Endothelial cell of umbilical vein (primary cell): ENCODE measurements around the gene GGACT. TPM values are rescaled to one million over a fixed set of nuclear protein-coding genes. Genes with fewer than 3 reads are reported as not detected.
"Not testable (repeated sequence)": the region's sequence is repeated elsewhere in the genome, so short reads cannot be mapped to it uniquely, and the experiment has no call there.

Source experiments
- BruUV-seq: library from RNA; stranded (reverse); fragments of 400-500 nt; replicated peaks from 2 replicates; lab custom pipeline; 2021; lab: Mats Ljungman, UMichigan
- CTCF ChIA-PET: fragments of 300-600, 350-600 bp; sonication (Branson Sonifier 250); formaldehyde crosslinking; loops from one replicate; lab custom pipeline; 2021; ENCODE audit warnings: antibody characterized with exemption, inconsistent platforms; lab: Charles Lee
- POLR2A ChIA-PET: fragments of 300-600, 350-600 bp; sonication (Branson Sonifier 250); formaldehyde crosslinking; loops from one replicate; lab custom pipeline; 2021; ENCODE audit warnings: antibody characterized with exemption, inconsistent platforms; lab: Charles Lee
- DNase-seq: peaks from one replicate; pipeline ENCODE4 v3.0.0-alpha.2; 2011; ENCODE audit warnings: low read depth, low spot score
- FAIRE-seq: peaks from 2 replicates; lab custom pipeline; 2011; peaks lifted over from hg19 to GRCh38; lab: Jason Lieb, UNC
- H2AFZ ChIP-seq: 2 replicates; pipeline ENCODE4 v1.6.0; 2012; ENCODE audit warnings: low read depth, low read length, control low read depth, inconsistent platforms
- H3K27ac ChIP-seq: 2 replicates; pipeline ENCODE4 v1.5.1; 2011; ENCODE audit warnings: low read depth, mild to moderate bottlenecking, control low read depth, low read length, moderate library complexity; ENCODE audit not compliant: insufficient read depth
- H3K27me3 ChIP-seq, 2 experiments: 2 replicates each; pipeline versions ENCODE4 v1.6.0 to v1.6.1; 2011; ENCODE audit warnings: low read length in 2 of 2, mixed read lengths in 1 of 2; ENCODE audit not compliant: control insufficient read depth in 2 of 2, insufficient read depth in 2 of 2
- H3K36me3 ChIP-seq, 2 experiments: 2 replicates in 1 of 2; 3 replicates in 1 of 2; pipeline ENCODE4 v1.5.1; 2011; ENCODE audit warnings: low read length in 2 of 2, mild to moderate bottlenecking in 1 of 2, moderate library complexity in 1 of 2; ENCODE audit not compliant: control insufficient read depth in 2 of 2, insufficient read depth in 2 of 2; ENCODE audit errors: extremely low read depth in 1 of 2
- H3K4me1 ChIP-seq: 3 replicates; pipeline ENCODE4 v1.5.1; 2011; ENCODE audit warnings: mild to moderate bottlenecking, low read length; ENCODE audit not compliant: control insufficient read depth, insufficient read depth; ENCODE audit errors: extremely low read depth
- H3K4me2 ChIP-seq: 2 replicates; pipeline ENCODE4 v1.6.1; 2011; ENCODE audit warnings: low read length, control low read depth, mixed read lengths; ENCODE audit not compliant: insufficient read depth
- H3K4me3 ChIP-seq, 3 experiments: fragments of 200-600 bp in 1 of 3; sonication (generic), shearing (Covaris generic) in 1 of 3; replicated peaks in 1 of 3; 2 replicates each; pipeline ENCODE4 v1.5.1; 2011 to 2016; ENCODE audit warnings: control low read depth in 3 of 3, low read length in 3 of 3, mild to moderate bottlenecking in 2 of 3, inconsistent platforms in 1 of 3, low read depth in 1 of 3, moderate library complexity in 1 of 3; ENCODE audit not compliant: insufficient read depth in 1 of 3
- H3K79me2 ChIP-seq: 2 replicates; pipeline ENCODE4 v1.6.0; 2012; ENCODE audit warnings: low read length, inconsistent platforms; ENCODE audit not compliant: control insufficient read depth, insufficient read depth
- H3K9ac ChIP-seq: replicated peaks from 2 replicates; pipeline ENCODE3; 2011; ENCODE audit warnings: low read length, control low read depth; ENCODE audit not compliant: insufficient read depth; ENCODE audit errors: extremely low read depth
- H3K9me1 ChIP-seq: replicated peaks from 3 replicates; pipeline ENCODE4 v1.6.0; 2011; ENCODE audit warnings: mild to moderate bottlenecking, low read length; ENCODE audit not compliant: control insufficient read depth, insufficient read depth; ENCODE audit errors: extremely low read depth
- H3K9me3 ChIP-seq: replicated peaks from 2 replicates; pipeline ENCODE4 v1.5.1; 2012; ENCODE audit warnings: low read length, inconsistent platforms; ENCODE audit not compliant: control insufficient read depth, insufficient read depth
- H4K20me1 ChIP-seq: replicated peaks from 2 replicates; pipeline ENCODE3; 2011; ENCODE audit warnings: mild to moderate bottlenecking, low read length; ENCODE audit not compliant: control insufficient read depth, insufficient read depth; ENCODE audit errors: extremely low read depth
- EZH2 ChIP-seq: IDR thresholded peaks from 2 replicates; pipeline ENCODE4 v1.6.1; 2012; ENCODE audit warnings: borderline replicate concordance, low read depth, mild to moderate bottlenecking, moderate library complexity, low read length, inconsistent platforms; ENCODE audit not compliant: severe bottlenecking
- FOS ChIP-seq: IDR thresholded peaks from 2 replicates; pipeline ENCODE4 v1.6.1; 2011; ENCODE audit warnings: mild to moderate bottlenecking, low read length, moderate library complexity, borderline replicate concordance; ENCODE audit not compliant: insufficient read depth
- JUN ChIP-seq: IDR thresholded peaks from 2 replicates; pipeline ENCODE4 v1.6.1; 2011; ENCODE audit warnings: borderline replicate concordance, low read depth; ENCODE audit not compliant: insufficient read length, insufficient read depth
- POLR2A ChIP-seq: IDR thresholded peaks from 2 replicates; pipeline ENCODE4 v1.6.1; 2012; ENCODE audit warnings: low read depth, mild to moderate bottlenecking, control low read depth, low read length
- POLR2AphosphoS5 ChIP-seq: IDR thresholded peaks from 2 replicates; pipeline ENCODE4 v1.6.1; 2012; ENCODE audit warnings: low read depth, mild to moderate bottlenecking, control low read depth, low read length, moderate library complexity; ENCODE audit not compliant: insufficient read depth
- dilution Hi-C: fragments of 300-500 bp; cut with MboI; formaldehyde crosslinking; loops from one replicate; pipeline ENCODE4 v1.15.0; 2019; ENCODE audit warnings: low sequenced_read_pairs; ENCODE audit not compliant: extremely low pct_ligation_motif_present
- intact Hi-C: fragments of 100-400 bp; cut with micrococcal nuclease; formaldehyde crosslinking; loops from one replicate; pipeline ENCODE4 v1.10.0; 2022
- polyA plus RNA-seq, 4 experiments: library from polyadenylated mRNA; depleted of rRNA in 3 of 4; stranded (reverse) in 3 of 4; unstranded in 1 of 4; fragments of >200 nt; gene quantifications; 2 replicates each; pipeline versions ENCODE4 v1.2.1 to v1.2.3, GENCODE V29; 2011 to 2012; ENCODE audit warnings: missing spikeins in 1 of 4
- total RNA-seq: library from RNA; stranded (reverse); gene quantifications from 2 replicates; pipeline ENCODE4 v1.2.3, GENCODE V29; 2021

GGACT gene
- total and polyA plus RNA-seq, 2 donors (not counting 3 experiments of a cell fraction or from before 2014, with no cell fraction given): 2.5 to 6.5 TPM

- CTCF ChIA-PET: interaction anchor here (0.8 to 1.4 kb wide), 2 partner anchors 11 to 290 kb away, joined by 3 to 5 read pairs; no protein-coding TSS in a partner anchor
- DNase-seq: no peak
Measured at GRCh38 chr13:100525453-100526317, 62.9 kb downstream of the GGACT start.

DNA sequence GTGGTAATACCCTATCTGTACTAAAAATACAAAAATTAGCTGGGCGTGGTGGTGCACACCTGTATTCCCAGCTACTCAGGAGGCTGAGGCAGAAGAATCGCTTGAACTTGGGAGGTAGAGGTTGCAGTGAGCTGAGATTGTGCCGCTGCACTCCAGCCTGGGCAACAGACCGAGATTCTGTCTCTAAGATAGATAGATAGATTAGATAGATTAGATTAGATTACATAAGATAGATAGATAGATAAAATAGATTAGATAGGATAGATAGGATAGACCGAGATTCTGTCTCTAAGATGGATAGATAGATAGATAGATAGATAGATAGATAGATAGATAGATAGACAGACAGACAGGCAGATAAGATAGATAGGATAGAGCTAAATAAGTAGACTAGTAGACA lies 63.9 kb downstream of the GGACT start:
- H3K4me1 ChIP-seq, H4K20me1 ChIP-seq, POLR2A ChIA-PET, BruUV-seq, DNase-seq, H3K27ac ChIP-seq, dilution Hi-C loops, intact Hi-C loops, H3K4me2 ChIP-seq, H3K79me2 ChIP-seq, H3K36me3 ChIP-seq, H3K4me3 ChIP-seq, FAIRE-seq, H3K9ac ChIP-seq, H3K27me3 ChIP-seq, H3K9me1 ChIP-seq, H3K9me3 ChIP-seq, H2AFZ ChIP-seq: not testable (repeated sequence)
- CTCF ChIA-PET: interaction anchor here (1.4 kb wide), 1 partner anchor 10 kb away, joined by 5 read pairs; no protein-coding TSS in a partner anchor

More at GRCh38 chr13:100525453-100526317, 62.9 kb downstream of the GGACT start:
- Histone ChIP-seq H3K4me1 (no peaks in the 10 kb centered on the region), H3K4me3 (no peak overlapping the region), H3K9me1 (no peaks in the 10 kb centered on the region), H3K79me2 (no peaks in the 10 kb centered on the region), H3K9me3 (no peaks in the 10 kb centered on the region), H3K36me3 (peaks cover 0 to 4% of the 10 kb centered on the region in 2 experiments), H4K20me1 (no peaks in the 10 kb centered on the region), H3K27me3 (no peaks in the 10 kb centered on the region), H2AFZ (no peak overlapping the region), H3K4me2 (no peak overlapping the region), H3K9ac (no peak overlapping the region), H3K27ac (no peak overlapping the region)
- FAIRE-seq: no peak
- no peak for TF ChIP-seq POLR2A
- no peak for TF ChIP-seq EZH2
- TF ChIP-seq FOS: no peak
- no peak for TF ChIP-seq JUN
- no peak for TF ChIP-seq POLR2AphosphoS5
- dilution Hi-C loops (no loop called here), intact Hi-C loops (no loop called here)
- POLR2A ChIA-PET: no interaction called here
- BruUV-seq: no TSS peak
